Ammon's horn (tissue), 1 donor: Measurements from ENCODE around the gene MORC3.
"Not testable (repeated sequence)": the region's sequence is repeated elsewhere in the genome, so short reads cannot be mapped to it uniquely, and the experiment has no call there.

Experiments
- DNase-seq: peaks from one replicate; pipeline ENCODE4 v3.0.0-alpha.2; 2016; ENCODE audit warnings: low spot score

Gene MORC3

GRCh38 chr21:36322083-36322424 is 2.1 kb downstream of the MORC3 start:
- DNase-seq = no peak

GRCh38 chr21:36323032-36323431 is 3.0 kb downstream of the MORC3 start:
- peak; percentile 32 for DNase-seq

- DNase-seq = no peak
Observed at GRCh38 chr21:36325373-36326010, 5.5 kb downstream of the MORC3 start.

- DNase-seq = peak; percentile 60
Observed at GRCh38 chr21:36330904-36331303, 10.9 kb downstream of the MORC3 start.

- DNase-seq = no peak
Observed at GRCh38 chr21:36337099-36337509, 17.1 kb downstream of the MORC3 start.

- DNase-seq = no peak
Observed at GRCh38 chr21:36338975-36339374, 19.0 kb downstream of the MORC3 start.

GRCh38 chr21:36342581-36342980 is 22.6 kb downstream of the MORC3 start:
- DNase-seq = not testable (repeated sequence)

GRCh38 chr21:36344931-36345330 is 24.9 kb downstream of the MORC3 start:
- no peak for DNase-seq

- no peak for DNase-seq
Observed at GRCh38 chr21:36347278-36347961, 27.4 kb downstream of the MORC3 start.

- no peak for DNase-seq
Observed at GRCh38 chr21:36347962-36348328, 27.9 kb downstream of the MORC3 start.

GRCh38 chr21:36349315-36349714 is 29.3 kb downstream of the MORC3 start:
- DNase-seq = no peak

GRCh38 chr21:36350282-36350910 is 30.4 kb downstream of the MORC3 start:
- no peak for DNase-seq

- no peak for DNase-seq
Observed at GRCh38 chr21:36354918-36355680, 35.1 kb downstream of the MORC3 start.

GRCh38 chr21:36355868-36356267 is 35.9 kb downstream of the MORC3 start:
- DNase-seq = no peak

GRCh38 chr21:36359185-36359584 is 39.2 kb downstream of the MORC3 start:
- no peak for DNase-seq

- DNase-seq = no peak
Observed at GRCh38 chr21:36369064-36369685, 49.2 kb downstream of the MORC3 start.

- no peak for DNase-seq
Observed at GRCh38 chr21:36375994-36376393, 56.0 kb downstream of the MORC3 start.

- DNase-seq = no peak
Observed at GRCh38 chr21:36377391-36377842, 57.4 kb downstream of the MORC3 start.

- DNase-seq = no peak
Observed at GRCh38 chr21:36379251-36379650, 59.3 kb downstream of the MORC3 start.

- DNase-seq = no peak
Observed at GRCh38 chr21:36381841-36382589, 62.0 kb downstream of the MORC3 start.

- DNase-seq = not testable (repeated sequence)
Observed at GRCh38 chr21:36382722-36383121, 62.7 kb downstream of the MORC3 start.

GRCh38 chr21:36384885-36385232 is 64.9 kb downstream of the MORC3 start:
- no peak for DNase-seq
